Transverse colon (tissue), 4 donors: ENCODE results near the gene PLBD2. TPM values are rescaled to one million over a fixed set of nuclear protein-coding genes. Genes with fewer than 3 reads are reported as not detected.
A peak's percentile ranks its signal among the peaks of the same experiment; 100 is the strongest.

Experiments
- DNase-seq: peaks from one replicate; pipeline ENCODE4 v3.0.0-alpha.2; 2019
- H3K27ac ChIP-seq, 4 donors: fragments of 200-600 bp; sonication (generic); 2 replicates each; pipeline ENCODE4 v1.5.1; 2016 to 2018; ENCODE audit warnings: inconsistent platforms in 4 of 4
- H3K27me3 ChIP-seq: fragments of 200-600 bp; sonication (generic); 2 replicates; pipeline ENCODE4 v1.5.1; 2017; ENCODE audit warnings: inconsistent platforms
- H3K36me3 ChIP-seq, 4 donors: fragments of 200-600 bp; sonication (generic); 2 replicates each; pipeline ENCODE4 v1.5.1; 2017 to 2019; ENCODE audit warnings: inconsistent platforms in 4 of 4
- H3K4me1 ChIP-seq, 4 donors: fragments of 200-600 bp; sonication (generic); 2 replicates each; pipeline ENCODE4 v1.5.1; 2017 to 2020; ENCODE audit warnings: inconsistent platforms in 4 of 4
- H3K4me3 ChIP-seq, 4 donors: fragments of 200-600 bp; sonication (generic); 1 replicate in 1 of 4; 2 replicates in 3 of 4; pipeline versions ENCODE4 v1.5.1 to v1.6.1; 2017 to 2019; ENCODE audit warnings: inconsistent platforms in 4 of 4
- H3K9me3 ChIP-seq, 2 donors: fragments of 200-600 bp; sonication (generic); 2 replicates each; pipeline ENCODE4 v1.5.1; 2017 to 2019; ENCODE audit warnings: inconsistent platforms in 2 of 2
- EP300 ChIP-seq: sonication (generic); formaldehyde crosslinking; IDR thresholded peaks from one replicate; pipeline ENCODE4 v1.6.1; 2017; ENCODE audit warnings: antibody characterized with exemption, low read depth
- POLR2A ChIP-seq: fragments of 450-650 bp; IDR thresholded peaks from one replicate; pipeline ENCODE4 v1.6.1; 2016; ENCODE audit warnings: antibody characterized with exemption, mild to moderate bottlenecking, moderate library complexity
- POLR2AphosphoS5 ChIP-seq, 3 donors: sonication (generic); formaldehyde crosslinking; IDR thresholded peaks; one replicate each; pipeline ENCODE4 v1.6.1; 2016; ENCODE audit warnings: antibody characterized with exemption in 3 of 3
- WGBS, 2 donors: methylation state at CpG; one replicate each; pipeline ENCODE4 v1.1.5; 2018; ENCODE audit warnings: low coverage in 1 of 2; 5-methylcytosine and 5-hydroxymethylcytosine counted together
- in situ Hi-C, 4 donors: fragments of 200-750 bp; cut with MboI; loops; one replicate each; pipeline versions ENCODE4 v1.15.0 to v1.15.1; 2017; ENCODE audit warnings: low sequenced_read_pairs in 3 of 4, low pct_ligation_motif_present in 1 of 4, low pct_unique_long_range_greater_than_20kb in 1 of 4
- intact Hi-C: fragments of 100-400 bp; cut with DNase I; formaldehyde crosslinking; loops from one replicate; pipeline ENCODE4 v1.15.1; 2023; ENCODE audit warnings: low total_unique reads
- total RNA-seq, 4 donors: library from RNA; depleted of rRNA; stranded (reverse); fragments of >200 nt; gene quantifications; one replicate each; pipeline ENCODE4 v1.1.0, GENCODE V29; 2016
- TF ChIP-seq, protein P1 (sequence below), 5 experiments: fragments of 200-600 bp in 3 of 5; fragments of 450-650 bp in 2 of 5; sonication (generic) in 3 of 5; IDR thresholded peaks; 1 replicate in 2 of 5; 2 replicates in 3 of 5; pipeline ENCODE4 v1.5.1; 2016 to 2017; ENCODE audit warnings: antibody characterized with exemption in 5 of 5, inconsistent platforms in 3 of 5, mild to moderate bottlenecking in 2 of 5, moderate library complexity in 1 of 5

The PLBD2 gene
- total RNA-seq, 4 donors from 2014 or later: 12.3 to 27.5 (median 19.0) TPM

DNA sequence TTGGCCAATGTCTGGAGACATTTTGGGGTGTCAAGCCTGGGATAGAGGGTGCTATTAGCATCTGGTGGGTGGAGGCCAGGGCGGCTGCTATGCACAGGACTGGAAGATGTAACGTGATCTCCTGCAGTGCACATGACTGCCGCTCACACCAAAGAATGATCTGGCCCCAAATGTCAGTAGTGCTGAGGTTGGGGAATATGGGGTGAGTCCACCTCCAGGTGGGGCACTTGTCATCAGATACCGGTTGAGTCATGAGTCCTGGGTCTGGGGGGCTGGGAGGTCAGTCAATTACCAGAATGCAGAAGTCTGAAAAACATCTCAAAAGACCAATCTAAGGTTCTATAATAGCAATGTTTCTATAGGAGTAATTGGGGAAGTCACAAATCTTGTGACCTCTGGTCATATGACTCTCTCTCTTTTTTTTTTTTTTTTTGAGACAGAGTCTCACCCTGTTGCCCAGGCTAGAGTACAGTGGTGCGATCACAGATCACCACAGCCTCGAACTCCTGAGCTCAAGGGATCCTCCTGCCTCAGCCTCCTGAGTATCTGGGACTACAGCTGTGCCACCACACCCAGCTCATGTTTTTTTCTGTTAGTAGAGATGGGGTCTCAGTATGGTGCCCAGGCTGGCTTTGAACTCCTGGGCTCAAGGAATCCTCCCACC, 57.8 kb downstream of the PLBD2 start:
- in situ Hi-C loops: no loop called here
- no peaks in the 10 kb centered on the region for H3K36me3 ChIP-seq
- peaks cover 6% of the 10 kb centered on the region for H3K27me3 ChIP-seq
- 34 to 62% methylated on average over 2 to 6 of the region's 6 CpGs for WGBS, 2 donors
- H3K9me3 ChIP-seq: no peaks in the 10 kb centered on the region
- intact Hi-C loops: no loop called here
- DNase-seq: peak; percentile 13
- peak overlapping the region in 2 of 4 donors; percentile 9 to 30 for H3K27ac ChIP-seq
- TF ChIP-seq EP300 (no peak), POLR2AphosphoS5 (IDR thresholded peaks at IDR 0.05) (no peak), POLR2A (no peak)
- TF ChIP-seq, protein P1, sequence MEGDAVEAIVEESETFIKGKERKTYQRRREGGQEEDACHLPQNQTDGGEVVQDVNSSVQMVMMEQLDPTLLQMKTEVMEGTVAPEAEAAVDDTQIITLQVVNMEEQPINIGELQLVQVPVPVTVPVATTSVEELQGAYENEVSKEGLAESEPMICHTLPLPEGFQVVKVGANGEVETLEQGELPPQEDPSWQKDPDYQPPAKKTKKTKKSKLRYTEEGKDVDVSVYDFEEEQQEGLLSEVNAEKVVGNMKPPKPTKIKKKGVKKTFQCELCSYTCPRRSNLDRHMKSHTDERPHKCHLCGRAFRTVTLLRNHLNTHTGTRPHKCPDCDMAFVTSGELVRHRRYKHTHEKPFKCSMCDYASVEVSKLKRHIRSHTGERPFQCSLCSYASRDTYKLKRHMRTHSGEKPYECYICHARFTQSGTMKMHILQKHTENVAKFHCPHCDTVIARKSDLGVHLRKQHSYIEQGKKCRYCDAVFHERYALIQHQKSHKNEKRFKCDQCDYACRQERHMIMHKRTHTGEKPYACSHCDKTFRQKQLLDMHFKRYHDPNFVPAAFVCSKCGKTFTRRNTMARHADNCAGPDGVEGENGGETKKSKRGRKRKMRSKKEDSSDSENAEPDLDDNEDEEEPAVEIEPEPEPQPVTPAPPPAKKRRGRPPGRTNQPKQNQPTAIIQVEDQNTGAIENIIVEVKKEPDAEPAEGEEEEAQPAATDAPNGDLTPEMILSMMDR (IDR thresholded peaks at IDR 0.05): no peak
- H3K4me1 ChIP-seq: peaks cover 0 to 5% (median 0%) of the 10 kb centered on the region in 4 donors
- H3K4me3 ChIP-seq: no peak overlapping the region

DNA sequence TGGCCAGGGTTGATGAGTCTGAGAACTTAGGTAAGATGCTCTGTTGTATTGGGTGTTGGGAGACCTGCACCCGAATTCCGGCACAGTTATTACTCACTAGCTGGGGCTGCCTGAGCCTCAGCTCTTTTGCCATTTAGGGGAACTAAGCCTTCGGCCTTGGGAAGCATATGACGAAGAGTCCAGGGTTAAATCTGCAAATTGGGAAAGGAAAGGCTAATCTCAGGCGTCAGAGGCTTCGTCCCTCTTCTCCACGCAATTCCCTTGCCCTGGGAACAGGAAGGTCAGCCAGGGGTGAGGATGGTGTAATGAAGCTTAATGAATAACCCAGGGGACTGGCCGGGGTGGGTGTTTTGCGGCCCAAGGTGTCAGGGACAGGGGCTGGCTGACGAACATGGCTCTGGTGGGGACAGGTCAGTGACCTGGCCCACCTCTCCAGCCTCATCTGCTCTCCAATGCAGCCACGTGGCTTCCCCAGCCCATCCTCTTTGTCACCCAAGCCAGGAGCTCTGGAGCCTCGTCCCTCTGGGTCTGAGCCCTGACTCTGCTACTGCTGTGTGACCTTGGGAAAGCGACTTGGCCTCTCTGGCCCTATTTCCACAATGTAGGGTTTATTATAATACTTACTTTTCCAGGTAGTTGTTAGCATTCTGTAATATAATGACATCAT, 60.0 kb downstream of the PLBD2 start:
- intact Hi-C loops (no loop called here), in situ Hi-C loops (no loop called here)
- Histone ChIP-seq H3K9me3 (no peaks in the 10 kb centered on the region), H3K36me3 (no peaks in the 10 kb centered on the region), H3K4me1 (peaks cover 0 to 22% (median 2%) of the 10 kb centered on the region in 4 donors), H3K27ac (no peak overlapping the region), H3K27me3 (peaks cover 6% of the 10 kb centered on the region), H3K4me3 (no peak overlapping the region)
- TF ChIP-seq POLR2A: no peak
- no peak for TF ChIP-seq EP300
- TF ChIP-seq POLR2AphosphoS5 (IDR thresholded peaks at IDR 0.05): no peak
- TF ChIP-seq, protein P1 (IDR thresholded peaks at IDR 0.05): no peak
- peak; percentile 30 for DNase-seq
- 25 to 26% methylated on average over 5 to 11 of the region's 13 CpGs for WGBS, 2 donors

DNA sequence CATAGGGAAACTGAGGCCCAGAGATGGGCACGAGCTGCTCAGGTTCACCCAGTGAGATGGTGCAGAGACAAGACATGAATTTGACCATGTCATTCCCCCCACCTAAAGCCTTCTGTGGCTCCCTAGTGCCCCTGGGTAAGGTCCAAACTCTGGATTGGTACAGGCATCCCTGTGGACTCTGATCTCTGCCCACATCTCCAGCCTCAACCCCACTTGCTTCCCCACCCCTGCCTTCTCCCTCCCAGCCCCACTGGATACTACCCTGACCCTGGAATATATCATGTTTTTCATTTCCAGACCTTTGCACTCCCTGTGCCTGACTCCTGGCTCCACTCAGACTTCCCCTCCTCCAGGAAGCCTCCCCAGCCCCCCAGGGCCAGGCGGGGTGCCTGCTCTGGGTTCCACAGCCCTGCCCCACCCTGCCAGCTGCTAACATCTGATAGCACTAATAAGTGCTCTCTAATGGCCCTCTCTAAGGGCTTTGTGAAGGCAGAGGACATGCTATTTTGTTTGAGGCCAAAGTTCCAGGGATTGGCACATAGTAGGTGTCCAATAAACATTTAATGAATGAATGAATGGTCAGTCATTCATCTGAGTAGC, 62.7 kb downstream of the PLBD2 start:
- no peak for DNase-seq
- Histone ChIP-seq H3K9me3 (no peaks in the 10 kb centered on the region), H3K36me3 (no peaks in the 10 kb centered on the region), H3K4me3 (no peak overlapping the region), H3K27ac (no peak overlapping the region), H3K4me1 (peaks cover 0 to 22% (median 2%) of the 10 kb centered on the region in 4 donors), H3K27me3 (no peaks in the 10 kb centered on the region)
- in situ Hi-C loops (loop anchor here in 2 of 4 donors (10.0 kb wide), 2 partner anchors 106 to 226 kb away; no protein-coding TSS in a partner anchor), intact Hi-C loops (no loop called here)
- TF ChIP-seq EP300 (no peak), POLR2A (no peak)
- WGBS, 2 donors: 20 to 57% methylated on average over 1 to 2 of the region's 2 CpGs

DNA sequence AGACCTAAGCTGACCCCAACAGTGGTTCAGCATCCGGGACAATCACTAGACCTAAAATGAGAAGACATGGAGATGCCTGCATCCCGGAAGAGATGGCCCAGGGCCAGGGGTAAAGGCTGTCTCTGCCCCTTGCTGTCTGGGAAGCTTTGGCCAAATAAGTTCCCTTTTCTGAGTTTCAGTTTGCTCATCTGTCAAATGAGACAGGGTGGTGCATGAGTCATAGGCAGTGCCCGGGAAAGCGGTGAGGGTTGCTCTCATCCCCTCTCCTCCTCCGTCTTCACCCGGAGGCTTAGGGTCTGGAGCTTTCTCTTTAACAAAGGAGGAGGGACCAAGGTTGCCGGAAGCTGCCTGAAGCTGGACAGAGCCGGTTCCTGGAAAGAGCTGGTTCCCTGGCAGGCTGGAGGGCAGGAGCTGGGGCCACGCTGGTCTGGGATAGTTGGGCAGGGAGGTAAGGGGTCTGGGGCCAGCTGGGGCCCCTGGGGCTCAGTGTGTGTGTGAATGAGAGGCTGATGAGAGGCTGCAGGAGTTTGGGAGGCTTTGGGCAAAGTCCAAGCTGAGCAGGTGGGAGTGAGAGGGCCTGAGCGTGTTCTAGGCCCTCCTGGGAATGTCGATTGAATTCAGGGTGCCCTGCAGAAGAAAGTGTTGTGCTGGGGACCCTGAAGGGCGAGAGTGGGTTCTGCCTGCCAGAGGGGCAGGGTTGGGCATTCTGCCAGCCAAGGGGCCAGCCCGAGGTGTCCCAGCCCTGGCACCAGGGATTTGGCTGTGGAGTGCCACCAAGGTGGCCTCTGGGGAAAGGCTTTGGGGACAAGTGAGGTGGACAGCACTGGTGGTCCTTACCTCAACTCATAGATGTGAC, 63.9 kb downstream of the PLBD2 start, which contains the start of gene SDSL:
SDSL (plus strand) TSS at position 351 of the 856 bp plus-strand sequence. CDS start 5,603 bp downstream, outside the sequence.
- Histone ChIP-seq H3K4me1 (peaks cover 0 to 22% (median 2%) of the 10 kb centered on the region in 4 donors), H3K36me3 (no peaks in the 10 kb centered on the region), H3K9me3 (no peaks in the 10 kb centered on the region), H3K27me3 (no peaks in the 10 kb centered on the region), H3K27ac (peak within 1 kb of the TSS; percentile 66 to 75 (median 74)), H3K4me3 (peak within 1 kb of the TSS; percentile 32 to 59 (median 44))
- intact Hi-C loops: no loop called here
- WGBS, 2 donors: 15% methylated on average over 13 of the region's 13 CpGs; no CpG with 5 or more reads in 1 of the 2 donors
- in situ Hi-C loops: loop anchor here in 2 of 4 donors (10.0 kb wide), 2 partner anchors 107 to 227 kb away; no protein-coding TSS in a partner anchor
- peak; percentile 74 for DNase-seq
- TF ChIP-seq, protein P1 (IDR thresholded peaks at IDR 0.05): no peak
- TF ChIP-seq POLR2A: peak; percentile 56
- no peak for TF ChIP-seq EP300
- peak in 2 of 3 donors; percentile 48 to 49 for TF ChIP-seq POLR2AphosphoS5 (IDR thresholded peaks at IDR 0.05)
